H1 (cell line): ENCODE measurements around the gene ZFP36L2. TPM values are rescaled to one million over a fixed set of nuclear protein-coding genes. Genes with fewer than 3 reads are reported as not detected.

Experiments used
- CTCF ChIA-PET: fragments of 300-600 bp; sonication (Branson Sonifier 250); formaldehyde crosslinking; loops from one replicate; lab custom pipeline; 2021; ENCODE audit not compliant: partially characterized antibody; lab: Charles Lee
- POLR2A ChIA-PET: fragments of 300-600 bp; sonication (Branson Sonifier 250); formaldehyde crosslinking; loops from one replicate; lab custom pipeline; 2021; ENCODE audit warnings: inconsistent platforms; ENCODE audit not compliant: partially characterized antibody; lab: Charles Lee
- DNase-seq, 2 experiments: peaks; one replicate each; pipeline versions ENCODE4 v3.0.0 to v3.0.0-alpha.2; 2010 to 2022; ENCODE audit warnings: low spot score in 2 of 2, low read depth in 1 of 2, mixed read lengths in 1 of 2
- FAIRE-seq: peaks from 2 replicates; lab custom pipeline; 2011; peaks lifted over from hg19 to GRCh38; lab: Jason Lieb, UNC
- H2AFZ ChIP-seq: 2 replicates; pipeline ENCODE4 v1.8.1; 2012; ENCODE audit warnings: low read length, inconsistent platforms
- H2AK5ac ChIP-seq: 2 replicates; pipeline ENCODE4 v1.6.1; 2013; ENCODE audit warnings: low read depth, low read length
- H2BK120ac ChIP-seq: replicated peaks from 2 replicates; pipeline ENCODE3; 2013; ENCODE audit warnings: low read depth, low read length, inconsistent platforms
- H2BK12ac ChIP-seq: 2 replicates; pipeline ENCODE4 v1.6.1; 2013; ENCODE audit warnings: low read depth, low read length
- H2BK15ac ChIP-seq: 2 replicates; pipeline ENCODE4 v1.6.1; 2013; ENCODE audit warnings: low read length
- H2BK20ac ChIP-seq: 2 replicates; pipeline ENCODE4 v1.6.1; 2013; ENCODE audit warnings: low read length
- H2BK5ac ChIP-seq: 2 replicates; pipeline ENCODE4 v1.6.1; 2013; ENCODE audit warnings: low read depth, low read length
- H3K14ac ChIP-seq: 2 replicates; pipeline ENCODE4 v1.6.1; 2013; ENCODE audit warnings: inconsistent platforms; ENCODE audit not compliant: insufficient read length
- H3K18ac ChIP-seq: 2 replicates; pipeline ENCODE4 v1.6.1; 2013; ENCODE audit warnings: low read length; ENCODE audit errors: extremely low read depth
- H3K23ac ChIP-seq: 2 replicates; pipeline ENCODE4 v1.6.1; 2013; ENCODE audit warnings: inconsistent platforms; ENCODE audit not compliant: insufficient read length
- H3K23me2 ChIP-seq: 2 replicates; pipeline ENCODE4 v1.6.1; 2013; ENCODE audit warnings: low read depth, low read length
- H3K27ac ChIP-seq: 2 replicates; pipeline ENCODE4 v1.6.1; 2011; ENCODE audit warnings: low read depth, low read length, inconsistent platforms
- H3K27me3 ChIP-seq, 4 experiments: replicated peaks in 1 of 4; 1 replicate in 1 of 4; 2 replicates in 3 of 4; pipeline versions ENCODE4 v1.6.1 to v1.8.1; 2011 to 2013; ENCODE audit warnings: low read length in 3 of 4, mild to moderate bottlenecking in 3 of 4, inconsistent platforms in 2 of 4, mixed read lengths in 2 of 4, moderate library complexity in 1 of 4; ENCODE audit not compliant: control insufficient read depth in 3 of 4, insufficient read depth in 3 of 4; ENCODE audit errors: extremely low read depth in 1 of 4
- H3K36me3 ChIP-seq, 4 experiments: 2 replicates each; pipeline versions ENCODE4 v1.6.1 to v1.8.1; 2011 to 2013; ENCODE audit warnings: mild to moderate bottlenecking in 4 of 4, low read length in 3 of 4, moderate library complexity in 2 of 4, control low read depth in 1 of 4, inconsistent platforms in 1 of 4; ENCODE audit not compliant: insufficient read depth in 4 of 4, control insufficient read depth in 2 of 4
- H3K4ac ChIP-seq: replicated peaks from 2 replicates; pipeline ENCODE3; 2013; ENCODE audit warnings: low read length, low read depth, mixed read lengths, inconsistent platforms; ENCODE audit not compliant: insufficient read length
- H3K4me1 ChIP-seq, 4 experiments: replicated peaks in 1 of 4; 1 replicate in 1 of 4; 2 replicates in 3 of 4; pipeline versions ENCODE4 v1.6.1 to v1.8.1; 2011 to 2013; ENCODE audit warnings: low read length in 3 of 4, inconsistent platforms in 2 of 4, mixed read lengths in 1 of 4; ENCODE audit not compliant: insufficient read depth in 4 of 4, control insufficient read depth in 3 of 4
- H3K4me2 ChIP-seq, 2 experiments: 2 replicates each; pipeline versions ENCODE4 v1.6.1 to v1.8.1; 2011 to 2013; ENCODE audit warnings: low read depth in 2 of 2, low read length in 2 of 2, control low read depth in 1 of 2, inconsistent platforms in 1 of 2, mild to moderate bottlenecking in 1 of 2; ENCODE audit not compliant: insufficient read depth in 1 of 2
- H3K4me3 ChIP-seq, 4 experiments: fragments of 200-600, 300-600 bp in 1 of 4; sonication (generic), shearing (Covaris generic), sonication (Bioruptor Twin) in 1 of 4; 2 replicates each; pipeline versions ENCODE4 v1.5.1 to v1.8.1; 2011 to 2016; ENCODE audit warnings: low read length in 4 of 4, low read depth in 3 of 4, control low read depth in 2 of 4, inconsistent platforms in 2 of 4, mild to moderate bottlenecking in 2 of 4, mixed read lengths in 1 of 4, moderate library complexity in 1 of 4; ENCODE audit not compliant: insufficient read depth in 2 of 4; ENCODE audit errors: extremely low read depth in 1 of 4
- H3K56ac ChIP-seq: replicated peaks from 2 replicates; pipeline ENCODE3; 2013; ENCODE audit warnings: low read depth, mild to moderate bottlenecking, mixed read lengths, low read length, inconsistent platforms; ENCODE audit not compliant: insufficient read length
- H3K79me1 ChIP-seq: 2 replicates; pipeline ENCODE4 v1.6.1; 2013; ENCODE audit warnings: low read depth, low read length, control low read depth
- H3K79me2 ChIP-seq, 2 experiments: 2 replicates each; pipeline versions ENCODE4 v1.6.1 to v1.8.1; 2012 to 2013; ENCODE audit warnings: low read length in 2 of 2, mild to moderate bottlenecking in 2 of 2, inconsistent platforms in 1 of 2; ENCODE audit not compliant: insufficient read depth in 2 of 2, control insufficient read depth in 1 of 2
- H3K9ac ChIP-seq, 4 experiments: replicated peaks in 1 of 4; 1 replicate in 1 of 4; 2 replicates in 3 of 4; pipeline versions ENCODE4 v1.6.1 to v1.8.1; 2011 to 2013; ENCODE audit warnings: low read depth in 3 of 4, low read length in 3 of 4, control low read depth in 2 of 4, mild to moderate bottlenecking in 2 of 4, moderate library complexity in 2 of 4, inconsistent platforms in 1 of 4; ENCODE audit errors: extremely low read depth in 1 of 4
- H3K9me3 ChIP-seq, 2 experiments: 2 replicates each; pipeline versions ENCODE4 v1.6.1 to v1.8.1; 2012 to 2013; ENCODE audit warnings: mild to moderate bottlenecking in 2 of 2, moderate library complexity in 2 of 2, control low read depth in 1 of 2, inconsistent platforms in 1 of 2, low read depth in 1 of 2, low read length in 1 of 2, mixed read lengths in 1 of 2; ENCODE audit not compliant: insufficient read depth in 2 of 2
- H4K20me1 ChIP-seq, 2 experiments: replicated peaks in 1 of 2; 2 replicates each; pipeline versions ENCODE3 to v1.8.1; 2011 to 2013; ENCODE audit warnings: inconsistent platforms in 2 of 2, low read length in 2 of 2, mild to moderate bottlenecking in 1 of 2; ENCODE audit not compliant: insufficient read depth in 2 of 2, control insufficient read depth in 1 of 2
- H4K5ac ChIP-seq: 2 replicates; pipeline ENCODE4 v1.6.1; 2013; ENCODE audit warnings: low read length, low read depth, mixed read lengths, inconsistent platforms; ENCODE audit not compliant: insufficient read length
- H4K8ac ChIP-seq: 2 replicates; pipeline ENCODE4 v1.8.0; 2013; ENCODE audit warnings: mild to moderate bottlenecking, moderate library complexity, low read length, inconsistent platforms; ENCODE audit not compliant: insufficient read depth; ENCODE audit errors: extremely low read depth
- H4K91ac ChIP-seq: replicated peaks from 2 replicates; pipeline ENCODE3; 2013; ENCODE audit warnings: low read length, mixed read lengths, inconsistent platforms; ENCODE audit not compliant: insufficient read length
- SP2 ChIP-seq: IDR thresholded peaks from 2 replicates; pipeline ENCODE4 v1.6.1; 2012; ENCODE audit warnings: mild to moderate bottlenecking, low read length, inconsistent platforms
- WGBS, 2 experiments: shearing (Covaris generic) in 1 of 2; methylation state at CpG; one replicate each; pipeline versions ENCODE4 v1.1.6 to v1.1.7; 2013 to 2015; ENCODE audit warnings: low lambda C conversion rate in 2 of 2, mixed read lengths in 2 of 2, inconsistent platforms in 1 of 2, low coverage in 1 of 2, missing lambda C conversion rate in 1 of 2; ENCODE audit not compliant: insufficient replicate concordance in 2 of 2, insufficient coverage in 1 of 2, insufficient read length in 1 of 2; ENCODE audit errors: extremely low coverage in 1 of 2, missing lambda C conversion rate in 1 of 2; 5-methylcytosine and 5-hydroxymethylcytosine counted together
- polyA plus RNA-seq, 7 experiments: library from polyadenylated mRNA; depleted of rRNA in 3 of 7; stranded (reverse) in 5 of 7; unstranded in 2 of 7; fragments of >200 nt in 5 of 7; fragments of 200-250 nt in 2 of 7; gene quantifications; 1 replicate in 5 of 7; 2 replicates in 1 of 7; 4 replicates in 1 of 7; pipeline versions ENCODE4 v1.2.1 to v1.2.3, GENCODE V29; 2011 to 2013; ENCODE audit warnings: missing spikeins in 2 of 7, mixed read lengths in 2 of 7
- total RNA-seq: library from RNA; stranded (reverse); fragmentation: NEBNext Ultra II Directional; extraction: Animal tissue kit (Norgen Biotek cat#: 25700); gene quantifications from 2 replicates; pipeline ENCODE4 v1.2.1, GENCODE V29; 2021

The ZFP36L2 gene
- total and polyA plus RNA-seq, 2 of the 8 experiments (the other 6 are each of a cell fraction or from before 2014, with no cell fraction given): 13.4 to 102 TPM

DNA sequence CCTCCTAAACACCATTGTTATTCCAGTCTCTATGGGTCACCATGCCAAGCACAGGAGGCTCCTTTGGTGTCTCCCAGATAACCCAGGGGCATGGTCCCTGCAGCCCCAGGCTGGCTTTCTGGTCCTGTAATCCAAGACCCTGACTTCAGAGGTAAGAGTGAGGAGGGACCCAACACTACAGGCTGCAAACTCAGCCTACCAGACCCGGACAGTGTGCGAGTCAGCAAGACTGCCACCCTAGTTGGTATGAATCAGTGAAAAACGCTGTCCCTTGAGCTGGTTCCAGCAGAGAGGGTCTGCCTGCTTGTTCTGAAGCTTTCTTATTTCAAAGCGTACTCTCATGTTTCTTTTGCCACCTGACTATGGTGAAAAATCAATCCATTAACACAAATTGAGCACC, 47.6 kb upstream of the ZFP36L2 start:
- Histone ChIP-seq H2BK5ac (no peak overlapping the region), H3K79me1 (no peaks in the 10 kb centered on the region), H3K14ac (no peak overlapping the region), H2BK120ac (no peak overlapping the region), H3K4me1 (peaks cover 0 to 3% (median 2%) of the 10 kb centered on the region in 4 experiments; a peak in 4 of 7 replicates), H3K27ac (no peak overlapping the region), H3K9me3 (no peaks in the 10 kb centered on the region), H3K18ac (no peak overlapping the region), H3K27me3 (no peaks in the 10 kb centered on the region), H3K23ac (no peak overlapping the region), H2BK12ac (no peak overlapping the region), H3K56ac (no peak overlapping the region), H4K20me1 (no peaks in the 10 kb centered on the region), H4K5ac (no peak overlapping the region), H3K4me3 (no peak overlapping the region), H3K9ac (no peak overlapping the region), H2BK20ac (no peak overlapping the region), H3K4ac (no peak overlapping the region), H3K79me2 (no peaks in the 10 kb centered on the region), H3K36me3 (no peaks in the 10 kb centered on the region), H2AFZ (no peak overlapping the region), H2AK5ac (no peak overlapping the region), H3K23me2 (no peaks in the 10 kb centered on the region), H4K8ac (no peak overlapping the region; the same call in 1 of the 2 replicates), H3K4me2 (no peak overlapping the region), H2BK15ac (no peak overlapping the region), H4K91ac (no peak overlapping the region)
- FAIRE-seq (no peak), DNase-seq (no peak)
- WGBS, 2 experiments: 83% methylated on average over 4 of the region's 4 CpGs; no CpG with 5 or more reads in 1 of the 2 experiments
- CTCF ChIA-PET: interaction anchor here (0.5 to 1.3 kb wide), 3 partner anchors 10 to 939 kb away, joined by 3 read pairs; no protein-coding TSS in a partner anchor
- no peak for TF ChIP-seq SP2
- POLR2A ChIA-PET: no interaction called here
